Liver (tissue), 3 donors: Measurements from ENCODE around the gene ARHGEF9.

Experiments used
- ATF3 ChIP-seq: IDR thresholded peaks from 2 replicates; pipeline ENCODE4 v1.6.1; 2016; ENCODE audit warnings: antibody characterized with exemption
- CTCF ChIP-seq: fragments of 150-350 bp; IDR thresholded peaks from 2 replicates; pipeline ENCODE4 v1.5.1; 2017; ENCODE audit warnings: improper control_type of control experiment, low read depth, low read length; ENCODE audit not compliant: missing input control
- EGR1 ChIP-seq, 2 donors: IDR thresholded peaks; 2 replicates each; pipeline ENCODE4 v1.6.1; 2016 to 2018; ENCODE audit warnings: antibody characterized with exemption in 2 of 2, low read depth in 2 of 2
- GABPA ChIP-seq, 2 donors: IDR thresholded peaks in 1 of 2; conservative IDR thresholded peaks in 1 of 2; 2 replicates each; pipeline ENCODE4 v1.6.1; 2016; ENCODE audit warnings: antibody characterized with exemption in 2 of 2, mild to moderate bottlenecking in 1 of 2, moderate library complexity in 1 of 2
- HNF4A ChIP-seq, 2 donors: conservative IDR thresholded peaks; 2 replicates each; pipeline ENCODE4 v1.6.1; 2016; ENCODE audit warnings: antibody characterized with exemption in 2 of 2, mild to moderate bottlenecking in 2 of 2
- MAX ChIP-seq: IDR thresholded peaks from 2 replicates; pipeline ENCODE4 v1.6.1; 2016; ENCODE audit warnings: antibody characterized with exemption
- RAD21 ChIP-seq, 2 donors: IDR thresholded peaks; 2 replicates each; pipeline ENCODE4 v1.6.1; 2016; ENCODE audit warnings: antibody characterized with exemption in 2 of 2, mild to moderate bottlenecking in 2 of 2
- REST ChIP-seq: IDR thresholded peaks from 2 replicates; pipeline ENCODE4 v1.6.1; 2016; ENCODE audit warnings: antibody characterized with exemption, mild to moderate bottlenecking
- SP1 ChIP-seq: IDR thresholded peaks from 2 replicates; pipeline ENCODE4 v1.6.1; 2018; ENCODE audit warnings: antibody characterized with exemption, mild to moderate bottlenecking
- TAF1 ChIP-seq: conservative IDR thresholded peaks from 2 replicates; pipeline ENCODE4 v1.6.1; 2016; ENCODE audit warnings: antibody characterized with exemption, mild to moderate bottlenecking
- YY1 ChIP-seq: IDR thresholded peaks from 2 replicates; pipeline ENCODE4 v1.6.1; 2016; ENCODE audit warnings: antibody characterized with exemption, mild to moderate bottlenecking
- TF ChIP-seq, protein P1 (sequence below): IDR thresholded peaks from 2 replicates; pipeline ENCODE4 v1.6.1; 2016; ENCODE audit warnings: antibody characterized with exemption
- donor health status: healthy.
- donor health status: healthy.

DNA sequence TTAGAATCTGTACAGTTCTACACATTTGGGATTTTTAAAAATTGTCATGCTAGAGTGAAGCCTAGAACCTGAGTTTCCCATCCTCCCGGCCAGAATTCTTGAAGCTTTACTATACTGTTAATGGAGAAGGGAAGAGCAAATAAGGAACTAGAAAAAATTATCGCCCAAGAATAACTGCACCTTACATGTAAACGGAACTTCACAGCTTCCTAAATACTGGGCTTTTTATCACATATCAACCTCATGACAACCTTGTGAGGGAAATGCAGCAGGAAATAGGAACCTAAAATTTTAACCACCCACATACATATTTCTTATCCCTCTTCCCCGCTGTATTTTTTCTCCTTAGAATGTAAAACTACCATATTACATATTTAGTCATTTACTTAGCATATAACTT is 19.3 kb downstream of the ARHGEF9 start:
- TF ChIP-seq REST = no peak
- no peak for TF ChIP-seq YY1
- TF ChIP-seq RAD21 (IDR thresholded peaks at IDR 0.05) = no peak
- TF ChIP-seq MAX = no peak
- no peak for TF ChIP-seq TAF1
- TF ChIP-seq CTCF = no peak
- TF ChIP-seq EGR1 (IDR thresholded peaks at IDR 0.05; ENCODE audit: low read depth in 2 of 2) = no peak
- no peak for TF ChIP-seq SP1
- no peak for TF ChIP-seq ATF3
- TF ChIP-seq, protein P1, sequence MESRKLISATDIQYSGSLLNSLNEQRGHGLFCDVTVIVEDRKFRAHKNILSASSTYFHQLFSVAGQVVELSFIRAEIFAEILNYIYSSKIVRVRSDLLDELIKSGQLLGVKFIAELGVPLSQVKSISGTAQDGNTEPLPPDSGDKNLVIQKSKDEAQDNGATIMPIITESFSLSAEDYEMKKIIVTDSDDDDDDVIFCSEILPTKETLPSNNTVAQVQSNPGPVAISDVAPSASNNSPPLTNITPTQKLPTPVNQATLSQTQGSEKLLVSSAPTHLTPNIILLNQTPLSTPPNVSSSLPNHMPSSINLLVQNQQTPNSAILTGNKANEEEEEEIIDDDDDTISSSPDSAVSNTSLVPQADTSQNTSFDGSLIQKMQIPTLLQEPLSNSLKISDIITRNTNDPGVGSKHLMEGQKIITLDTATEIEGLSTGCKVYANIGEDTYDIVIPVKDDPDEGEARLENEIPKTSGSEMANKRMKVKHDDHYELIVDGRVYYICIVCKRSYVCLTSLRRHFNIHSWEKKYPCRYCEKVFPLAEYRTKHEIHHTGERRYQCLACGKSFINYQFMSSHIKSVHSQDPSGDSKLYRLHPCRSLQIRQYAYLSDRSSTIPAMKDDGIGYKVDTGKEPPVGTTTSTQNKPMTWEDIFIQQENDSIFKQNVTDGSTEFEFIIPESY = no peak
- TF ChIP-seq GABPA (IDR thresholded peaks at IDR 0.05 in 1 of 2, conservative IDR thresholded peaks at IDR 0.05 in 1 of 2) = no peak
- no peak for TF ChIP-seq HNF4A (conservative IDR thresholded peaks at IDR 0.05)
